PC-3 (cell line): Measurements from ENCODE around the gene LLGL2. TPM values are rescaled to one million over a fixed set of nuclear protein-coding genes. Genes with fewer than 3 reads are reported as not detected.

Experiments
- ATAC-seq: fragments of 200-7000 bp; cut with Tn5 transposase; 2 replicates; pipeline ENCODE4 v1.9.1; 2020; ENCODE audit warnings: mild to moderate bottlenecking, moderate library complexity
- BruUV-seq: library from RNA; stranded (reverse); fragments of 400-500 nt; replicated peaks from 2 replicates; lab custom pipeline; 2021; lab: Mats Ljungman, UMichigan
- CTCF ChIA-PET: fragments of 300-600 bp; sonication (Branson Sonifier 250); formaldehyde crosslinking; loops from one replicate; lab custom pipeline; 2022; ENCODE audit warnings: antibody characterized with exemption; lab: Charles Lee
- POLR2A ChIA-PET: fragments of 300-600 bp; sonication (Branson Sonifier 250); formaldehyde crosslinking; loops from one replicate; lab custom pipeline; 2022; ENCODE audit warnings: antibody characterized with exemption; ENCODE audit not compliant: unreplicated experiment; lab: Charles Lee
- DNase-seq: peaks from one replicate; pipeline ENCODE4 v3.0.0-alpha.2; 2015
- H2AFZ ChIP-seq: fragments of 300-600 bp; sonication (generic); 2 replicates; pipeline ENCODE4 v1.6.0; 2016; ENCODE audit warnings: antibody characterized with exemption, low read length
- H3F3A ChIP-seq: fragments of 300-600 bp; sonication (generic); one replicate; pipeline ENCODE4 v1.6.0; 2017; ENCODE audit warnings: antibody characterized with exemption, low read length, control low read depth, mild to moderate bottlenecking; ENCODE audit not compliant: unreplicated experiment
- H3K27ac ChIP-seq: fragments of 300-600 bp; sonication (generic); 2 replicates; pipeline ENCODE4 v1.5.1; 2016; ENCODE audit warnings: mild to moderate bottlenecking, low read length
- H3K27me3 ChIP-seq: fragments of 300-600 bp; sonication (generic); 2 replicates; pipeline ENCODE4 v1.6.1; 2016; ENCODE audit warnings: low read length, mixed read lengths
- H3K36me3 ChIP-seq: fragments of 300-600 bp; sonication (generic); 2 replicates; pipeline ENCODE4 v1.6.1; 2016; ENCODE audit warnings: low read depth, mixed run types, low read length, mixed read lengths
- H3K4me1 ChIP-seq: fragments of 300-600 bp; sonication (generic); 2 replicates; pipeline ENCODE4 v1.5.1; 2016; ENCODE audit warnings: low read length; ENCODE audit not compliant: insufficient read depth
- H3K4me2 ChIP-seq: fragments of 300-600 bp; sonication (generic); 2 replicates; pipeline ENCODE4 v1.6.0; 2016; ENCODE audit warnings: low read length
- H3K4me3 ChIP-seq: fragments of 300-600 bp; sonication (generic); 2 replicates; pipeline ENCODE4 v1.5.1; 2016; ENCODE audit warnings: mild to moderate bottlenecking, low read length, mixed read lengths
- H3K79me2 ChIP-seq: fragments of 300-600 bp; sonication (generic); 2 replicates; pipeline ENCODE4 v1.6.1; 2017; ENCODE audit warnings: low read length, mixed read lengths
- H3K9ac ChIP-seq: fragments of 300-600 bp; sonication (generic); 2 replicates; pipeline ENCODE4 v1.6.0; 2016; ENCODE audit warnings: mild to moderate bottlenecking, low read length
- H3K9me2 ChIP-seq: fragments of 300-600 bp; sonication (generic); replicated peaks from 2 replicates; pipeline ENCODE4 v1.6.1; 2016; ENCODE audit warnings: mixed run types, low read length, mixed read lengths
- H3K9me3 ChIP-seq: fragments of 300-600 bp; sonication (generic); 2 replicates; pipeline ENCODE4 v1.6.1; 2016; ENCODE audit warnings: low read length, mixed read lengths
- H4K20me1 ChIP-seq: fragments of 300-600 bp; sonication (generic); 2 replicates; pipeline ENCODE4 v1.6.1; 2016; ENCODE audit warnings: low read length, mixed read lengths
- CTCF ChIP-seq: fragments of 300-600 bp; sonication (generic); conservative IDR thresholded peaks from 2 replicates; pipeline ENCODE4 v1.5.1; 2017; ENCODE audit warnings: antibody characterized with exemption, low read depth, mild to moderate bottlenecking, low read length
- EZH2 ChIP-seq: fragments of 300-600 bp; sonication (generic); IDR thresholded peaks from one replicate; pipeline ENCODE4 v1.6.1; 2017; ENCODE audit warnings: antibody characterized with exemption, mild to moderate bottlenecking, low read length; ENCODE audit not compliant: unreplicated experiment
- EZH2phosphoT487 ChIP-seq: fragments of 300-600 bp; sonication (generic); IDR thresholded peaks from 2 replicates; pipeline ENCODE4 v1.6.1; 2018; ENCODE audit warnings: mild to moderate bottlenecking, antibody characterized with exemption, low read length, borderline replicate concordance
- intact Hi-C: fragments of 100-400 bp; cut with micrococcal nuclease; formaldehyde crosslinking; loops from 2 replicates; pipeline ENCODE4 v1.9.0; 2023
- total RNA-seq: library from RNA; depleted of rRNA; stranded (reverse); fragments of >200 nt; gene quantifications from 2 replicates; pipeline ENCODE4 v1.2.3, GENCODE V29; 2014

LLGL2 gene
- total RNA-seq, 1 experiment from 2014 or later, result 92.9 TPM

- H3K9me3 ChIP-seq, result no peaks in the 10 kb centered on the region
- H3K4me1 ChIP-seq, result peaks cover 31% of the 10 kb centered on the region
- no peak overlapping the region for H3K27ac ChIP-seq
- ATAC-seq (no peak), DNase-seq (no peak)
- H3K79me2 ChIP-seq, result no peaks in the 10 kb centered on the region
- no peaks in the 10 kb centered on the region for H3K27me3 ChIP-seq
- no TSS peak for BruUV-seq
- intact Hi-C loops, result no loop called here
- H4K20me1 ChIP-seq, result 0 out of 2 replicates have a peak, but pooled peaks cover 4% of the 10 kb centered on the region
- no peak overlapping the region for H3K9ac ChIP-seq
- H2AFZ ChIP-seq, result no peak overlapping the region
- no peaks in the 10 kb centered on the region for H3K9me2 ChIP-seq
- no peak overlapping the region for H3K4me3 ChIP-seq
- no peaks in the 10 kb centered on the region for H3F3A ChIP-seq
- H3K4me2 ChIP-seq, result peak overlapping the region; percentile 21; the same call in 1 of the 2 replicates
- TF ChIP-seq CTCF, result no peak
- no peak for TF ChIP-seq EZH2
- TF ChIP-seq EZH2phosphoT487, result no peak
- ChIA-PET POLR2A (interaction anchor here (0.6 kb wide), 1 partner anchor 49 kb away, joined by 4 read pairs; the partner anchor contains the start of gene TSEN54), CTCF (interaction anchor here (0.9 to 1.2 kb wide), 3 partner anchors 40 to 124 kb away, joined by 3 to 15 read pairs (median 9); partner anchors contain the start of genes LLGL2 and TSEN54)
- peaks cover 21% of the 10 kb centered on the region; the same call in 1 of the 2 replicates for H3K36me3 ChIP-seq
Observed at GRCh38 chr17:75565618-75566017, 40.1 kb downstream of the LLGL2 start.

- CTCF ChIA-PET, result no interaction called here
- no peaks in the 10 kb centered on the region for H3K9me3 ChIP-seq
- intact Hi-C loops, result no loop called here
- no peaks in the 10 kb centered on the region for H3F3A ChIP-seq
- H3K36me3 ChIP-seq, result peaks cover 21% of the 10 kb centered on the region; the same call in 1 of the 2 replicates
- no peak overlapping the region for H3K4me2 ChIP-seq
- H4K20me1 ChIP-seq, result 0 out of 2 replicates have a peak, but pooled peaks cover 4% of the 10 kb centered on the region
- no peak for TF ChIP-seq EZH2
- no peaks in the 10 kb centered on the region for H3K79me2 ChIP-seq
- no peak overlapping the region for H2AFZ ChIP-seq
- no peaks in the 10 kb centered on the region for H3K9me2 ChIP-seq
- no TSS peak for BruUV-seq
- H3K9ac ChIP-seq, result no peak overlapping the region
- DNase-seq (no peak), ATAC-seq (no peak)
- H3K4me3 ChIP-seq, result no peak overlapping the region
- no peaks in the 10 kb centered on the region for H3K27me3 ChIP-seq
- H3K4me1 ChIP-seq, result peaks cover 29% of the 10 kb centered on the region
- H3K27ac ChIP-seq, result no peak overlapping the region
- POLR2A ChIA-PET, result no interaction called here
Observed at GRCh38 chr17:75566416-75566815, 40.9 kb downstream of the LLGL2 start.

- H3F3A ChIP-seq, result no peaks in the 10 kb centered on the region
- no peaks in the 10 kb centered on the region for H3K9me2 ChIP-seq
- no peak overlapping the region for H2AFZ ChIP-seq
- no peak overlapping the region for H3K4me2 ChIP-seq
- POLR2A ChIA-PET, result no interaction called here
- peaks cover 25% of the 10 kb centered on the region for H3K4me1 ChIP-seq
- H3K36me3 ChIP-seq, result peaks cover 21% of the 10 kb centered on the region; the same call in 1 of the 2 replicates
- no peak overlapping the region for H3K4me3 ChIP-seq
- H3K9me3 ChIP-seq, result no peaks in the 10 kb centered on the region
- H3K79me2 ChIP-seq, result no peaks in the 10 kb centered on the region
- no peak overlapping the region for H3K9ac ChIP-seq
- ATAC-seq, result no peak
- no peak overlapping the region for H3K27ac ChIP-seq
- TF ChIP-seq EZH2phosphoT487 (no peak), EZH2 (no peak), CTCF (no peak)
- no peaks in the 10 kb centered on the region for H3K27me3 ChIP-seq
- CTCF ChIA-PET, result no interaction called here
- no TSS peak for BruUV-seq
- H4K20me1 ChIP-seq, result 0 out of 2 replicates have a peak, but pooled peaks cover 4% of the 10 kb centered on the region
- DNase-seq, result no peak
- intact Hi-C loops, result no loop called here
Observed at GRCh38 chr17:75566834-75567233, 41.3 kb downstream of the LLGL2 start.
